Measurements from ENCODE around the gene TMEM204. TPM values are rescaled to one million over a fixed set of nuclear protein-coding genes. Genes with fewer than 3 reads are reported as not detected.
A peak's percentile ranks its signal among the peaks of the same experiment; 100 is the strongest.

TMEM204 gene
- total RNA-seq, 6 donors from 2014 or later, result 31.4 to 112 (median 48.4) TPM

GRCh38 chr16:1561266-1561665 is 27.8 kb downstream of the TMEM204 start:
- H3K4me3 ChIP-seq, result no peak overlapping the region
- no peaks in the 10 kb centered on the region for H3K27me3 ChIP-seq
- peaks cover 10 to 69% (median 50%) of the 10 kb centered on the region in 4 donors for H3K36me3 ChIP-seq
- DNase-seq (no peak), ATAC-seq (ENCODE audit: low FRiP score in 2 of 2) (no peak)
- 74 to 75% methylated on average over 7 of the region's 7 CpGs for WGBS, 2 donors
- peaks cover 4 to 23% (median 19%) of the 10 kb centered on the region in 4 donors for H3K4me1 ChIP-seq
- H3K9me3 ChIP-seq, result no peaks in the 10 kb centered on the region
- H3K27ac ChIP-seq, result peak overlapping the region in 3 of 4 donors; percentile 11 to 58 (median 24)
- TF ChIP-seq EP300 (IDR thresholded peaks at IDR 0.05), result no peak

GRCh38 chr16:1561836-1562235 is 28.4 kb downstream of the TMEM204 start:
- ATAC-seq (ENCODE audit: low FRiP score in 2 of 2) (no peak), DNase-seq (no peak)
- TF ChIP-seq CTCF (IDR thresholded peaks at IDR 0.05), result no peak
- TF ChIP-seq POLR2AphosphoS5 (IDR thresholded peaks at IDR 0.05), result no peak
- no peak for TF ChIP-seq EP300 (IDR thresholded peaks at IDR 0.05)
- TF ChIP-seq POLR2A (IDR thresholded peaks at IDR 0.05), result no peak
- H3K27me3 ChIP-seq, result no peaks in the 10 kb centered on the region
- WGBS, 2 donors, result 89 to 91% methylated on average over 14 of the region's 14 CpGs
- H3K27ac ChIP-seq, result peak overlapping the region in 1 of 4 donors; percentile 58
- H3K4me1 ChIP-seq, result peaks cover 4 to 22% (median 16%) of the 10 kb centered on the region in 4 donors
- no peaks in the 10 kb centered on the region for H3K9me3 ChIP-seq
- peaks cover 10 to 63% (median 44%) of the 10 kb centered on the region in 4 donors for H3K36me3 ChIP-seq
- H3K4me3 ChIP-seq, result no peak overlapping the region

- WGBS, 2 donors, result 95 to 97% methylated on average over 19 to 20 of the region's 20 CpGs
- Histone ChIP-seq H3K27me3 (no peaks in the 10 kb centered on the region), H3K36me3 (peaks cover 2 to 51% (median 29%) of the 10 kb centered on the region in 4 donors), H3K9me3 (no peaks in the 10 kb centered on the region), H3K4me1 (peaks cover 4 to 18% (median 14%) of the 10 kb centered on the region in 4 donors), H3K4me3 (no peak overlapping the region), H3K27ac (no peak overlapping the region)
- TF ChIP-seq CTCF (IDR thresholded peaks at IDR 0.05), result no peak
- no peak for TF ChIP-seq POLR2AphosphoS5 (IDR thresholded peaks at IDR 0.05)
- TF ChIP-seq POLR2A (IDR thresholded peaks at IDR 0.05), result no peak
- no peak for TF ChIP-seq EP300 (IDR thresholded peaks at IDR 0.05)
- ATAC-seq (ENCODE audit: low FRiP score in 2 of 2) (no peak), DNase-seq (peak in 1 of 2 donors; percentile 67)
Observed at GRCh38 chr16:1563786-1564185, 30.3 kb downstream of the TMEM204 start.

GRCh38 chr16:1564325-1564724 is 30.9 kb downstream of the TMEM204 start:
- no peak for ATAC-seq (ENCODE audit: low FRiP score in 2 of 2)
- WGBS, 2 donors, result 70 to 71% methylated on average over 5 to 9 of the region's 9 CpGs

More at GRCh38 chr16:1564325-1564724, 30.9 kb downstream of the TMEM204 start:
- DNase-seq, result peak in 1 of 2 donors; percentile 43
- Histone ChIP-seq H3K27me3 (no peaks in the 10 kb centered on the region), H3K27ac (no peak overlapping the region), H3K9me3 (no peaks in the 10 kb centered on the region), H3K4me3 (no peak overlapping the region), H3K36me3 (peaks cover 2 to 45% (median 26%) of the 10 kb centered on the region in 4 donors), H3K4me1 (peaks cover 4 to 13% (median 10%) of the 10 kb centered on the region in 4 donors)
- TF ChIP-seq POLR2A (IDR thresholded peaks at IDR 0.05) (no peak), CTCF (IDR thresholded peaks at IDR 0.05) (peak in 1 of 6 experiments; percentile 26), EP300 (IDR thresholded peaks at IDR 0.05) (no peak)
